ENCODE measurements around the gene COBL.

The COBL gene

DNA sequence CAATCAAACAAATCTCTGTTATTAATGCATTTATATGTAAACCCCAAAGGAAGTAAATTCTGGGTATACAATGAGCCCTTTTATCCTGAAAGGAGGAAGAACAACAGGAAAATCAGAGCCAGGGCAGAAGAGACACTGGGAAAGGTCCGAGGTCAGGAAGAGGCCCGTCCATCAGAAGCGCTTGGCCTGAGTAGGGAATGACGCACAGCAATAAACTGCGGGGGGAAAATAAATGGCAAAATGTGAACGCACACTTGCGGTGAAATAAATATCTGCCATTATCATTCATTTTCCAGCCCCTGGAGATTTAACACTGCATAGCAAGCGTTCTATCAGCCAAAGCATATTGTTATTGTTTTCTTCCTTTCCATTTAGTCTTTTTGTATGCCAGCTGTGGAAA, 243.4 kb downstream of the COBL start:
- H3K4me3 ChIP-seq (replicated peaks; ENCODE audit: low read depth, low read length), result no peak overlapping the region
- TF ChIP-seq, protein P1, sequence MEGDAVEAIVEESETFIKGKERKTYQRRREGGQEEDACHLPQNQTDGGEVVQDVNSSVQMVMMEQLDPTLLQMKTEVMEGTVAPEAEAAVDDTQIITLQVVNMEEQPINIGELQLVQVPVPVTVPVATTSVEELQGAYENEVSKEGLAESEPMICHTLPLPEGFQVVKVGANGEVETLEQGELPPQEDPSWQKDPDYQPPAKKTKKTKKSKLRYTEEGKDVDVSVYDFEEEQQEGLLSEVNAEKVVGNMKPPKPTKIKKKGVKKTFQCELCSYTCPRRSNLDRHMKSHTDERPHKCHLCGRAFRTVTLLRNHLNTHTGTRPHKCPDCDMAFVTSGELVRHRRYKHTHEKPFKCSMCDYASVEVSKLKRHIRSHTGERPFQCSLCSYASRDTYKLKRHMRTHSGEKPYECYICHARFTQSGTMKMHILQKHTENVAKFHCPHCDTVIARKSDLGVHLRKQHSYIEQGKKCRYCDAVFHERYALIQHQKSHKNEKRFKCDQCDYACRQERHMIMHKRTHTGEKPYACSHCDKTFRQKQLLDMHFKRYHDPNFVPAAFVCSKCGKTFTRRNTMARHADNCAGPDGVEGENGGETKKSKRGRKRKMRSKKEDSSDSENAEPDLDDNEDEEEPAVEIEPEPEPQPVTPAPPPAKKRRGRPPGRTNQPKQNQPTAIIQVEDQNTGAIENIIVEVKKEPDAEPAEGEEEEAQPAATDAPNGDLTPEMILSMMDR (IDR thresholded peaks at IDR 0.05; ENCODE audit: low read depth, low read length, missing control alignments), result no peak
- no peak for DNase-seq (ENCODE audit: extremely low read depth, low read depth)

DNA sequence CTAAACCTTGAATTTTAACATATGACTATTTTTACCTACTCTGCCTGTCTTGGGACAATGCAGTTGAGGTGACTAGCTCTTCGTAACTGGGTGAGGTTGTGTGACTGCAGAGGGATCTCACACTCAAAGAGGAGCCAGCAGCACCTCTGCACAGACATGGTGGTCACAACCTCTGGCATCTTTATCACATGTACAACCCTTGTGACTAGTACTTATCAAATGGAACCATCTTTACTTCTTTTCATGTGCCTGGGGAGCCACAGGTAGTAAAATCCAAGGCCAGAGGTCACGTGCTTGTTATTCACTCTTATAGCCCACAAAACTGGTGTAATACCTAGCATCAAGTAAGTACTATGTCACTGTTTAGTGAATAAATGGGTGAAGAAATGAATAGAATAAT, 244.3 kb downstream of the COBL start:
- DNase-seq (ENCODE audit: extremely low read depth, low read depth), result no peak
- TF ChIP-seq, protein P1 (IDR thresholded peaks at IDR 0.05; ENCODE audit: low read depth, low read length, missing control alignments), result no peak
- H3K4me3 ChIP-seq (replicated peaks; ENCODE audit: low read depth, low read length), result no peak overlapping the region

DNA sequence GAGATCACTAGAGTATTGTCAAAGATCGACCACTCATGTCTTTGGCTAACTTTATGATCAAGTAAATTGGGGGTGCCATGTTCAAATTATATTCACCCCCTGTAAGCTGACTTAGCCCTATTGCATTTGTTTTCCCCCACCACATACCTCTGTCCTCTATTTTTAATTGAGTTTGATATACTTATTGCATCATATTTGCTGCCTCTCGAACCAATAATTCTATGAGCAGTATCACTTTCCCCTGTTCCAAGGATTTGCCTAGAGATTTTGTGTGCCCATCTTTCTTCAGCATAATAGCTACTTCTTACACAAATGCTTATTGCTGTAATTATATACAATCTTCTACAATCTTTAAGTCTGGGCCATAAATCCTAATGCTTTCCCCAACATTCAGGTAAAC, 245.2 kb downstream of the COBL start:
- TF ChIP-seq, protein P1 (IDR thresholded peaks at IDR 0.05; ENCODE audit: low read depth, low read length, missing control alignments), result no peak
- no peak for DNase-seq (ENCODE audit: extremely low read depth, low read depth)
- H3K4me3 ChIP-seq (replicated peaks; ENCODE audit: low read depth, low read length), result no peak overlapping the region

DNA sequence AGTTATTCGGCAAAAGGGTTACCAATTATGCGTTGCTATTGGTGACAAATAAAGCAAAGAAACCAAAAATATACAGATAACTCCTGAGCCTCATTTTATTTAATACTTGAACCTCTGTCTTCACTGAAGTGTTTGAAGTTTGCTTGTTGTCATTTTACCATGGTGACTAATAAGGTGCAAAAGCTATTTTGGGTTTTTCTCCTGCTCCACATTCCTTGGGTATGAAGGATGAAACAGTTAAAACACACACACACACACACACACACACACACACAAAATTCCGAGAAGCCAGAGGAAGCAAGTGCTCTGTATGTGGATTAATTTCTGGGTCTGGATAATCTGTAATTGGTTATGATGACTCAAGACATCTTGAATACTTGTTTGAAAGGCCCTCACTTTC, 246.5 kb downstream of the COBL start:
- TF ChIP-seq, protein P1 (IDR thresholded peaks at IDR 0.05; ENCODE audit: low read depth, low read length, missing control alignments), result no peak
- DNase-seq (ENCODE audit: extremely low read depth, low read depth), result no peak
- no peak overlapping the region for H3K4me3 ChIP-seq (replicated peaks; ENCODE audit: low read depth, low read length)

DNA sequence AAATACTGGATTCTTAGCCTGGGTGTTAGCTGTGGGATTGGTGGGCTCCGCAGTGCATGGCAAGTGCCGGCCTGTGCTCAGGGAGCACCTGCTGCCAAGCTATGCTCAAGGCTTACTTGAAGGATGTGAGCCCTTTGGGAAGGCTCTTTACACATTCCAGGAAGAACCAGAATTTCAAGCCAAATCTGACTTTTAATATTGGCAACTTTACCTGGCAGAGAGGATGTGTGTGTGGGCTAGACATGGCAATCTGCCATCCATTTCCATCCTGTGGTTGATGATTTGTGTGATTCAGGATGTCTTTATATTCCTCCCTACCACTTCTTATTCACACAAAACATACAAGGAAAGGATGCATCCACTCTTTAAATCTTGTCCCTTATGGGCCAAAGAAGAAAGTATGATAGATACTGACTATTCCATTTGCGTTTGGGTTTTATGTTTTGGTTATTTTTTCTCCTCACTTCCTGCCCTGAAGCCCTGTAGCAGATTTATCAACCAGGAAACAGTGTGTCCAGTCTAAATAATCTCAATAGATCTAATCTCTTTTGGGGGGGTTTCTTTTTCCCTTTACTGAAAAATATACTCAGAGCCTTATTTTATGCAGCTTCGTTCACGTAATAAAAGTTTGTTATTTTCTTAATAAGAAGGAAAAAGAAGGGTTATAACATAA, 247.1 kb downstream of the COBL start:
- H3K4me3 ChIP-seq (replicated peaks; ENCODE audit: low read depth, low read length), result no peak overlapping the region
- TF ChIP-seq, protein P1 (IDR thresholded peaks at IDR 0.05; ENCODE audit: low read depth, low read length, missing control alignments), result no peak
- DNase-seq (ENCODE audit: extremely low read depth, low read depth), result no peak

DNA sequence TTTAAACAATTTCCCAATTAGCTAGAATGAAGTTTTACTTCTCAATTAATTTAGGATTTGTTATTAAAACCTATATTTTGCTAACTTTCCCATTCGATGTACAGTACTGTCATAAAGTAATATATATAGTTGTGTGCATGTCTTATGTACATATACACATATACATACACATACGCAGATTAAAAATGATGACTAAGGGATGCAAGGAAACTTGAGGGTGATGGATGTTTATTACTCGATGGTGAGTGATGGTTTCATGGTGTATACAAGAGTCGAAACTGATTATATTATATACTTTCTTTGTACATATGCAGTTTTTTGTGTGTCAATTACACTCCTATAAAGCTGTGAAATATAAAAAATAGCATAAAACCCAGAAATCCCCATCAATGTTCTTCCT, 248.2 kb downstream of the COBL start:
- no peak overlapping the region for H3K4me3 ChIP-seq (replicated peaks; ENCODE audit: low read depth, low read length)
- DNase-seq (ENCODE audit: extremely low read depth, low read depth), result no peak
- TF ChIP-seq, protein P1 (IDR thresholded peaks at IDR 0.05; ENCODE audit: low read depth, low read length, missing control alignments), result no peak

DNA sequence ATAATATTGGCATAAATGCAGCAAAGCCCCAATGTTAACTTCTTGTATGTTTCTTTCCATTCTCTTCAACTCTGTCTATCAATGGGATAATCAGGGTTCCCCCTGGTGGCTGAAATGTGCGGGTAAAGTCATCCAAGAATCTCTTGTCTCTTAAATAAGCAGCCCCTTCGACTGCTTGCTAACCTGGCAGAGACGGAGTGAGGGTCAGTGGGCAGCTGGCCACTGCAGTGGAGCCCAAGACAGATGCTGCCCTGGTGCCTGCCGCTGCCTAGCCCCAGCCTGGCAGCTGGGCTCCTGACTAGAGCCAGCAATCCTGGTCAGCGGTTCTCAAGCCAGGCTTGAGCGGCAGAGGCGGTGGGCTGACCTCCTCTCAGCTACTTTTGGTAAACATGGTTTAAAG, 248.9 kb downstream of the COBL start:
- peak; percentile 59 for DNase-seq (ENCODE audit: extremely low read depth, low read depth)
- TF ChIP-seq, protein P1 (IDR thresholded peaks at IDR 0.05; ENCODE audit: low read depth, low read length, missing control alignments), result peak; percentile 79
- no peak overlapping the region for H3K4me3 ChIP-seq (replicated peaks; ENCODE audit: low read depth, low read length)

All from HFF-Myc (cell line).